Panc1 (cell line): Measurements from ENCODE around the gene AP3S1.

Experiments
- CTCF ChIP-seq: fragments of 450-650 bp; IDR thresholded peaks from 2 replicates; pipeline ENCODE4 v1.5.1; 2017; ENCODE audit warnings: mild to moderate bottlenecking
- POLR2AphosphoS5 ChIP-seq: IDR thresholded peaks from 2 replicates; pipeline ENCODE4 v1.6.1; 2012; ENCODE audit warnings: mild to moderate bottlenecking, low read depth, low read length, moderate library complexity
- REST ChIP-seq, 2 experiments: IDR thresholded peaks; 2 replicates each; pipeline ENCODE4 v1.6.1; 2011 to 2012; ENCODE audit warnings: low read depth in 2 of 2, control low read depth in 1 of 2, low read length in 1 of 2, mild to moderate bottlenecking in 1 of 2, moderate library complexity in 1 of 2; ENCODE audit not compliant: insufficient read depth in 1 of 2

GRCh38 chr5:115869256-115869795 lies 27.6 kb downstream of the AP3S1 start:
- TF ChIP-seq POLR2AphosphoS5 (no peak), REST (IDR thresholded peaks at IDR 0.05; ENCODE audit: insufficient read depth in 1 of 2, low read depth in 2 of 2, low read length in 1 of 2) (no peak), CTCF (no peak)
